Measurements from ENCODE around the gene SLC39A11.
"Not testable (repeated sequence)": the region's sequence is repeated elsewhere in the genome, so short reads cannot be mapped to it uniquely, and the experiment has no call there.

Gene SLC39A11

GRCh38 chr17:73105431-73105830, 12.9 kb upstream of the SLC39A11 start:
- DNase-seq: no peak

DNA sequence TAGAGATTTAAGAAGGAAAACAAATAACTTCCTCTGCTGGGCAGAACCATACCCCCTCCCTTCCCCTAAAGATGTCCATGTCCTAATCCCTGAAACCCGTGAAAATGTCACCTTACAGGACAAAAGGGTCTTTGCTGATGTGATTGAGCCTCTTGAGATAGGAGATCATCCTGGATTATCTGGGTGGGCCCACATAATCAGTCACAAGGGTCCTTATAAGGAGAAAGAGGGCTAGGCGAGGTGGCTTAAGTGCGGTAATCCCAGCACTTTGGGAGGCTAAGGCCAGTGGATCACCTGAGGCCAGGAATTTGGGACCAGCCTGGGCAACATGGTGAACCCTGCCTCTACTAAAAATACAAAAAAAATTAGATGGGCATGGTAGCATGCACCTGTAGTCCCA, 12.0 kb upstream of the SLC39A11 start:
- DNase-seq: no peak

GRCh38 chr17:73103641-73104335, 11.3 kb upstream of the SLC39A11 start:
- no peak for DNase-seq

- DNase-seq: no peak
Measured at GRCh38 chr17:73101031-73101430, 8.5 kb upstream of the SLC39A11 start.

- DNase-seq: no peak
Measured at GRCh38 chr17:73100363-73100762, 7.9 kb upstream of the SLC39A11 start.

DNA sequence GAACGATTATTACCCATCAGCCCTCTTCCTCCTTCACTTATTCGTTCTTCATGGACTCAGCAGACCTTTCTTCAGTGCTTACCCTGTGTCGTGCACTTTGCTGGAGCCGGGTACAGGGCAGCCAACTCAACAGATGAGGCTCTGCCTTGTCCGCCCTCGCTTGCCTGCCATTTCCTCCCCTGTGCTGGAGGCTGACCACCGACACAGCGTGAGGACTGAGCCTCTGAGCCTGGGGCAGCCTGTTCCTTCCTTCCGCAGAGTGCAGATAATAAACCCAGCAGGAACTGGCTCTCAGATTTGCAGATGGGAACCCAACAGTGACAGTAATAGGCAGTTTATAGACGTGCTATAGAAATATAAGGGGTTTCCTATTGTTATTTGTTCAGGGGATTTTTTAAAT, 7.0 kb upstream of the SLC39A11 start:
- DNase-seq: no peak

DNA sequence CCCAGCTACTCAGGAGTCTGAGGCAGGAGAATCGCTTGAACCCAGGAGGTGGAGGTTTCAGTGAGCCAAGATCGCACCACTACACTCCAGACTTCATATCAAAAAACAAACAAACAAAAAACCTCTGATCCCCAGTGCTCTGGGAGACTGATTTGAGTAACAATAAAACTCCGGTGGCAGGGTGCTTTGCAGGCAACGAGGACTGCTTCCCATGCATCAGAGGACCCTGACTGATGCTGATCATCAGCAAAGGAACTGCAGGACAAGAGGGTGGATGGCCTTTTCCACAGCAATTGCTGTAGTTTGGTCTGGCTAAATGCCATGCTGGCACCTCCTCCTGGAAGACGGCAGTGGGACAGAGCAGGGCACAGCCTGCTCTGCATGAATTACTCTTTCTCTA, 6.4 kb upstream of the SLC39A11 start:
- DNase-seq: no peak

DNA sequence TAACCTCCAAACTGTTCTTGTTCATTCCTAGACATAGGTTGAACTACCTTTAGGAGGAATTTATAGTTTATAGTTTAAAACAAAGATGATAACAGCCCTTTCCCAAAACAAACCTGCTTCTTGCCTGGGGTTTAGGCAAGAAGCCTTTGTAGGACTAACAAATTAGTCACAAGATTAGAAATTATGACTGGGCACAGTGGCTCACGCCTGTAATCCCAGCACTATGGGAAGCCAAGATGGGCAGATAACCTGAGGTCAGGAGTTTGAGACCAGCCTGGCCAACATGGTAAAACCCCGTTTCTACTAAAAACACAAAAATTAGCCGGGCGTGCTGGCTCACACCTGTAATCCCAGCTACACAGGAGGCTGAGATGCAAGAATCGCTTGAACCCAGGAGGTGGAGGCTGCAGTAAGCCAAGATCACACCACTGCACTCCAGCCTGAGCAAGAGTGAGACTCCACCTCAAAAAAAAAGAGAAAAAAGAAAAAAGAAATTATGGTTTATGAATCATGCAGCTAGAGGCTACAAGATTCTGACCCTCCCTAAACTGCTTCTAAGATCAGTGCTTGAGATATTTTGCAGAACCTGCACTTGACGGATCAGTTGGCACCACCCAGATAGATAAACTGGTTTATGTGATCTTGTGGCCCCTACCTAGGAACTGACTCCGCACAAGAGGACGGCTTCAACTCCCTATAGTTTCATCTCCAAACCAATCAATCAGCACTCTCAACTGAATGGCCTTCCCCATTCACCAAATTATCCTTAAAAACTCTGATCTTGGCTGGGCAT, 5.7 kb upstream of the SLC39A11 start:
- not testable (repeated sequence) for DNase-seq

- no peak for DNase-seq
Measured at GRCh38 chr17:73096866-73097265, 4.4 kb upstream of the SLC39A11 start.

DNA sequence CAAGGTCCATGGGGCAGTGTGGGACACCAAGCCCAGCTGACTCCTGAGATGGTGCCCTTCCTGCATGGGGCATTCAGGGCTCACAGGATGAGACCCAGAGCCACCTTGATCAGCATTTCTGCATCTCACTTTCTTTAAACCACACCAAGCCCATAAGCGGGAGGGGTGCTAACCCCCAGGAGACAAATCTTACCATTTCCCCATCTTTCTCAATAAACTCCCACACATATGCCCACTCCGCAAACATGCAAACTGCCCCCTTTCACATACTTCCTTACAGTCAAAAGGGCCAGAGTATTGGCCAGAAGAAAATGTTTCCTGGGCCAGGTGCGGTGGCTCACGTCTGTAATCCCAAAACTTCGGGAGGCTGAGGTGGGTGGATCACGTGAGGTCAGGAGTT, 3.7 kb upstream of the SLC39A11 start:
- DNase-seq: no peak

- no peak for DNase-seq
Measured at GRCh38 chr17:73093286-73093685, 798 bp upstream of the SLC39A11 start.

GRCh38 chr17:73091770-73092522, 542 bp downstream of the SLC39A11 start:
- DNase-seq: peak; percentile 62

DNA sequence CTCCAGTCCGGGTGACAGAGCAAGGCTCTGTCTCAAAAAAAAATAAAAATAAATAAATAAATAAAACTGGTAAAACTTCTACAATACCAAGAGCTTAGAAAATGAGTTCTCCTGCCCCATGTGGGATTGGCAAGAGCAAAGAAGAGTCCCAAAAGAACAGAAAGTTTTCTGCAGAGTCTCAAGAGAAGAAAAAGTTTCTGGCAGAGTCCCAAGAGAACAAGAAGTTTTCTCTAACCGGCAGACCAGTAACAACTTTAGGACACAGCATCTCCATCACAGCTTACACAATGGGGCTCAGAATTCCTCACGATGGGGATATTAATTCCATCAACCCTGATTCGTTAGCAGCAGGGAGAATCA, 1.1 kb downstream of the SLC39A11 start:
- no peak for DNase-seq

- no peak for DNase-seq
Measured at GRCh38 chr17:73090396-73091202, 1.9 kb downstream of the SLC39A11 start.

- no peak for DNase-seq
Measured at GRCh38 chr17:73089322-73090317, 2.9 kb downstream of the SLC39A11 start.

DNA sequence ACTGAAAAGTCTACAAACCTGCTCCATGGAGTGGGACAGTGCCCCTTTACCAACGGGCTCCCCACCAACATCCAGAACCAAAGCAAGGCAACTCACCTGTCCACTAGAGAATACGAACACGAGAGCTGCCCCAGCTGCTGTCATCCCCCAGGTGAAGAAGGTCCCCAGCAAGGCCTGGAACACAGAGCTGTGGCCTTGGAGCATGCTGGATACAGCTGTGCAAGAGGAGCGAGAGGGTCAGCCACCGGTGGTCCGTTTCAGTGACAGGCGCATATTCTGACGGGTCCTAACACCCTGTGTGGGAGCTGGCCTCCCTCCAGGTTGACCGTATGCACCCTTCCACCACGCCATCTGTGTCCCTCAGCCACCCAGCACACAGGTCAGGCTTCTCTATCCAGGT, 3.9 kb downstream of the SLC39A11 start:
- DNase-seq: no peak

- DNase-seq: no peak
Measured at GRCh38 chr17:73083432-73083831, 9.1 kb downstream of the SLC39A11 start.

- DNase-seq: no peak
Measured at GRCh38 chr17:73074566-73074965, 17.9 kb downstream of the SLC39A11 start.

- no peak for DNase-seq
Measured at GRCh38 chr17:73072219-73072962, 20.1 kb downstream of the SLC39A11 start.

GRCh38 chr17:73071066-73071999, 21.2 kb downstream of the SLC39A11 start:
- peak; percentile 75 for DNase-seq

Data from NCI-H2171 (cell line).